ENCODE measurements around the gene CREG1.

DNA sequence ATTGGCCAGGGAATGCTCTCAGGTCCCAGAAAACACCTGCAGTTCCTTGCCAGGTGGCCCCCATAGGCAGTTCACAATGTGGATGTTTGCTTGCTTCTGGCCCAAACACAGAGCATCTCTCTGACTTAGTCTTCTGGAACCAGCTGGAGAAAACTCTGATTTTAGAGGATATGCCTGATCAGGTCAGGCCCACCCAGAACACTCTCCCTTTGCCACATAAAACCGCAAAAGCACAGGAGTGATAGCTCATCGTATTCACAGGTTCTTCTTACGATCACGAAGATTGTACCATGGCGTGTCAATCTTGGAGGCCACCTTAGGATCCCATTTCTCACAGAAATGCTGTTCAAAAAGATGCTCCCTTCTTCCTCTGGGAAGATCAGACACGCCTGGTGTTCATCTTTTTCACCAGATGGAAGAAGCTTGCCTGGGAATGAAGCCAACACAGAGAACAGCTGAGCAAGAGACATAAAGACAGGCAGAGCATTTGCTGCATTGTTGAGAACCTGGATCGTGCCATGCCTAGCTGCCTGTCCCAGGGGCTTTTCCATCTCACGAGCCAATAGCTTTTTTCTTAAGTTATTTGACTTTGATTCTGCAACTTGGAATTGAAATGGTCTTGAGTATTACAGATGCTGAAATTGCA, 23.6 kb downstream of the CREG1 start:
- TF ChIP-seq POLR2AphosphoS5 (IDR thresholded peaks at IDR 0.05; ENCODE audit: low read depth, low read length) = no peak
- no peak for TF ChIP-seq POLR2A (IDR thresholded peaks at IDR 0.05; ENCODE audit: low read depth, low read length)
- no peak for TF ChIP-seq TAF1 (IDR thresholded peaks at IDR 0.05; ENCODE audit: low read depth, low read length)
- TF ChIP-seq SPI1 (IDR thresholded peaks at IDR 0.05; ENCODE audit: low read depth, low read length) = no peak
- no peak for TF ChIP-seq PAX5 (IDR thresholded peaks at IDR 0.05; ENCODE audit: insufficient read depth, low read length, severe bottlenecking)
- no peak for TF ChIP-seq POU2F2 (IDR thresholded peaks at IDR 0.05; ENCODE audit: low read depth, low read length)

Data from GM12891 (cell line).